HCT116 (cell line): Measurements from ENCODE around the gene GALT.

ENCODE experiments used
- CEBPB ChIP-seq: IDR thresholded peaks from 2 replicates; pipeline ENCODE4 v1.6.1; 2012; ENCODE audit warnings: low read depth
- CTCF ChIP-seq, 3 experiments: fragments of 200-600 bp in 1 of 3; sonication (generic) in 1 of 3; IDR thresholded peaks in 2 of 3; conservative IDR thresholded peaks in 1 of 3; 2 replicates each; pipeline ENCODE4 v1.5.1; 2012 to 2017; ENCODE audit warnings: low read depth in 2 of 3, low read length in 2 of 3, antibody characterized with exemption in 1 of 3, borderline replicate concordance in 1 of 3, control low read depth in 1 of 3, mild to moderate bottlenecking in 1 of 3, mixed read lengths in 1 of 3, mixed run types in 1 of 3, moderate library complexity in 1 of 3; ENCODE audit not compliant: insufficient read depth in 1 of 3
- EZH2phosphoT487 ChIP-seq: fragments of 200-600 bp; IDR thresholded peaks from 2 replicates; pipeline ENCODE4 v1.6.1; 2018; ENCODE audit warnings: antibody characterized with exemption, borderline replicate concordance
- JUND ChIP-seq: IDR thresholded peaks from 2 replicates; pipeline ENCODE4 v1.6.1; 2012
- POLR2AphosphoS5 ChIP-seq: IDR thresholded peaks from 2 replicates; pipeline ENCODE4 v1.6.1; 2011; ENCODE audit warnings: mild to moderate bottlenecking, low read depth, low read length, moderate library complexity
- RAD21 ChIP-seq: IDR thresholded peaks from 2 replicates; pipeline ENCODE4 v1.6.1; 2012; ENCODE audit warnings: low read depth, mild to moderate bottlenecking
- REST ChIP-seq: IDR thresholded peaks from 2 replicates; pipeline ENCODE4 v1.6.1; 2012; ENCODE audit warnings: low read depth
- YY1 ChIP-seq: IDR thresholded peaks from 2 replicates; pipeline ENCODE4 v1.6.1; 2011; ENCODE audit warnings: low read length, low read depth, moderate library complexity, mild to moderate bottlenecking; ENCODE audit not compliant: insufficient replicate concordance; ENCODE audit errors: extremely low read depth
- ZFX ChIP-seq: fragments of 450-650 bp; IDR thresholded peaks from 2 replicates; pipeline ENCODE4 v1.6.1; 2017
- ZNF274 ChIP-seq: fragments of 200-500 bp; sonication (Bioruptor generic); IDR thresholded peaks from 2 replicates; pipeline ENCODE4 v1.6.1; 2014; ENCODE audit warnings: mild to moderate bottlenecking, low read depth, low read length, inconsistent platforms

- TF ChIP-seq EZH2phosphoT487 (no peak), REST (no peak), CTCF (IDR thresholded peaks at IDR 0.05 in 2 of 3, conservative IDR thresholded peaks at IDR 0.05 in 1 of 3; ENCODE audit: borderline replicate concordance in 1 of 3, insufficient read depth in 1 of 3, low read depth in 2 of 3, low read length in 2 of 3) (no peak), RAD21 (no peak), YY1 (peak; percentile 93), CEBPB (no peak), POLR2AphosphoS5 (peak; percentile 95), ZNF274 (no peak), JUND (no peak), ZFX (peak; percentile 58)
Observed at GRCh38 chr9:34611811-34612787, 34.4 kb upstream of the GALT start, which contains the start of gene RPP25L.
